ENCODE data around the gene WSB1.

GRCh38 chr17:27264068-27264812 lies 29.7 kb upstream of the WSB1 start:
- no peak for TF ChIP-seq POLR2A (IDR thresholded peaks at IDR 0.05)
- TF ChIP-seq, protein P1, sequence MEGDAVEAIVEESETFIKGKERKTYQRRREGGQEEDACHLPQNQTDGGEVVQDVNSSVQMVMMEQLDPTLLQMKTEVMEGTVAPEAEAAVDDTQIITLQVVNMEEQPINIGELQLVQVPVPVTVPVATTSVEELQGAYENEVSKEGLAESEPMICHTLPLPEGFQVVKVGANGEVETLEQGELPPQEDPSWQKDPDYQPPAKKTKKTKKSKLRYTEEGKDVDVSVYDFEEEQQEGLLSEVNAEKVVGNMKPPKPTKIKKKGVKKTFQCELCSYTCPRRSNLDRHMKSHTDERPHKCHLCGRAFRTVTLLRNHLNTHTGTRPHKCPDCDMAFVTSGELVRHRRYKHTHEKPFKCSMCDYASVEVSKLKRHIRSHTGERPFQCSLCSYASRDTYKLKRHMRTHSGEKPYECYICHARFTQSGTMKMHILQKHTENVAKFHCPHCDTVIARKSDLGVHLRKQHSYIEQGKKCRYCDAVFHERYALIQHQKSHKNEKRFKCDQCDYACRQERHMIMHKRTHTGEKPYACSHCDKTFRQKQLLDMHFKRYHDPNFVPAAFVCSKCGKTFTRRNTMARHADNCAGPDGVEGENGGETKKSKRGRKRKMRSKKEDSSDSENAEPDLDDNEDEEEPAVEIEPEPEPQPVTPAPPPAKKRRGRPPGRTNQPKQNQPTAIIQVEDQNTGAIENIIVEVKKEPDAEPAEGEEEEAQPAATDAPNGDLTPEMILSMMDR (IDR thresholded peaks at IDR 0.05): no peak

Data from lower leg skin (tissue), 3 donors.